NCI-H774 (cell line): ENCODE results near the gene ELANE.
"Not testable (repeated sequence)": the region's sequence is repeated elsewhere in the genome, so short reads cannot be mapped to it uniquely, and the experiment has no call there.

Experiments
- DNase-seq: peaks from one replicate; lab custom pipeline; 2025; lab: John Stamatoyannopoulos, UW

ELANE gene

DNA sequence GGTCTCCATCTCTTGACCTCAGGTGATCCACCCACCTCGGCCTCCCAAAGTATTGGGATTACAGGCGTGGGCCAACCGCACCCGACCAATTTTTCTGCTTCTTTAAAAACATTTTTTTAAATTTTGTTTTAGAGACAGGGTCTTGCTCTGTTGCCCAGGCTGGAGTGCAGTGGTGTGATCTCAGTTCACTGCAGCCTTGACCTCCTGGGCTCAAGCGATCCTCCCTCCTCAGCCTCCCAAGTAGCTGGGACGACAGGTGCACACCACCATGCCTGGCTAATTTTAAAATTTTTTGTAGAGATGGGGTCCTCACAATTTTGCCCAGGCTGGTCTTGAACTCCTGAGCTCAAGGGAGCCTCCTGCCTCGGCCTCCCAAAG, 9.3 kb upstream of the ELANE start:
- DNase-seq: not testable (repeated sequence)

- peak; percentile 9 for DNase-seq
These were observed 8.8 kb upstream of the ELANE start for GRCh38 chr19:843180-843835.

GRCh38 chr19:843836-844545, 8.1 kb upstream of the ELANE start:
- DNase-seq: no peak

DNA sequence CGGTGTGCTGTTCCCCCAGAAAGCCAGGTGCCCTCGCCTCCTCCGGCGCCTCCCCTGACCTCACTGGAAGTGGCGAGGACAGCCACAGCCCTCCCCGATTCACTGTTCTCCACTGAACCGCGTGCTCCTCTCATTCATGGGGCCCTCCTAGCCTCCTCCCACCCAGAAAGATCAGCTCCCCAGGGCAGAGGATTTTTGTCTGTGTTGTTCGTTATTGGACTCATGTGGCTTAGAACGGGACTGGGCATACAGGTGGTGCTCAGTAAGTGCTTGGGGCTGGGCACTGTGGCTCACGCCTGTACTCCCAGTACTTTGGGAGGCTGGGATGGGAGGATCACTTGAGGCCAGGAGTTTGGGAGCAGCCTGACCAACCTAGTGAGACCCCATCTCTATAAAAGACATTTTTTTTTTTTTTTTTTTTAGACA, 7.5 kb upstream of the ELANE start:
- no peak for DNase-seq

GRCh38 chr19:845707-846521, 6.2 kb upstream of the ELANE start:
- DNase-seq: no peak

- DNase-seq: no peak
These were observed 3.6 kb upstream of the ELANE start for GRCh38 chr19:848386-848921.

- DNase-seq: not testable (repeated sequence)
These were observed 2.9 kb upstream of the ELANE start for GRCh38 chr19:849195-849594.

DNA sequence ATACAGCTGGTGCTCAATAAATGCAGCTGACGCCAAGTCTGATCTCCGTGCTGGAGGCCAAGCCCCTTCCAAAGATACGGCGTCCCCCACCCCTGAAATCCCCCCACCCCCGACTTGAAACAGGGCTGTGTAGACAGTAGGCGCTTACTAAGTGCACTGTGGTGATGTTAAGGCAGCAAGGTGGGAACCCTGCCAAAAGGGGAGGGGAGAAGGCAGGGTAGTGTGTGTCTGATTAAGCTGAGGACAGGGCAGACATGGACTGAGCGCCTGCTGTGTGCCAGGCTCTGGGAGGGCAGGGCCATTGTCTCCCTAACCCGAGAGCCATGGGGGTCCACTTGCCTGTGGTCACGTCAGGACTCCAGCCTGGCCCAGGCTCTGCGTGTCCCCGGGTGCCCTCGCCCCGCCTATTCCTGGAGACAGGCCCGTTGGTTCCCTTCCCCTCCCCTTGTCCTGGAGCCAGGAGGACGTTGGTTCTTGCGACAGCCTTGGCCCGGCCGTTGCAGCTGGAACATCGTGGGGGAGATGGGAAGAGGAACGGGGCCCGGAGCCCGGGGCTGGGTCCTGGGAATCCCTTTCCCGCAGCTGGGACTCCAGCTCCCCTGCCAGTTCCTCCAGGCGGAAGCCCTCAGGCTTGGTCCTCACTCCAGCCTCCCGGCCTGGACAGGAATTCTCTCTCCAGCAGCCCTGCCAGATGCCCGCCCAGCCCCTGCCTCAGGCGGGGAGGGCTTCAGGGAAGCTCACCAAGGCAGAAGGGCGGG, 1.7 kb upstream of the ELANE start:
- peak; percentile 79 for DNase-seq

DNA sequence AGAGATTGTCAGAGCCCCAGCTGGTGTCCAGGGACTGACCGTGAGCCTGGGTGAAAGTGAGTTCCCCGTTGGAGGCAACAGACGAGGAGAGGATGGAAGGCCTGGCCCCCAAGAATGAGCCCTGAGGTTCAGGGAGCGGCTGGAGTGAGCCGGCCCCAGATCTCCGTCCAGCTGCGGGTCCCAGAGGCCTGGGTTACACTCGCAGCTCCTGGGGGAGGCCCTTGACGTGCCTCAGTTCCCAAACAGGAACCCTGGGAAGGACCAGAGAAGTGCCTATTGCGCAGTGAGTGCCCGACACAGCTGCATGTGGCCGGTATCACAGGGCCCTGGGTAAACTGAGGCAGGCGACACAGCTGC, 1.1 kb upstream of the ELANE start:
- DNase-seq: no peak

DNA sequence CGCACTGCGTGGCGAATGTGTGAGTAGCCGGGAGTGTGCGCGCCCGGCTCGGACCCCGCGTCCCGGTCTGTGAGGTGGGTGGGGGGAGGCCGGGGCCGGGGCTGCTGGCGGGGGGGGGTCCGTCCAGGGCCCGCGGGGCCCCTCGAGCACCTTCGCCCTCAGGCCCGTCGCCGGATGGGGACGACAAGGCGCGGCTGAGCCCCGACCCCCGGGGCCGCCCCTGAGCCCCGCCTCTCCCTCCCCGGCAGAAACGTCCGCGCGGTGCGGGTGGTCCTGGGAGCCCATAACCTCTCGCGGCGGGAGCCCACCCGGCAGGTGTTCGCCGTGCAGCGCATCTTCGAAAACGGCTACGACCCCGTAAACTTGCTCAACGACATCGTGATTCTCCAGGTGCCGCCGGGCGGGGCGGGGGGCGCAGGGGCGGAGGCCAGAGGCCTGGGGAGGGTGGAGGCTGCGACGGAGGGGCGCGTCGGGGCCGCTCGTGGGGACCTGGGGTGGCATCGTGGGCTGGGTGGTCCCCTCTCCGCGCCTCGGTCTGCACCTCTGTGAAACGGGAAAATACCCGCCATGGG, 997 bp downstream of the ELANE start:
- DNase-seq: no peak

- DNase-seq: not testable (repeated sequence)
These were observed 1.6 kb downstream of the ELANE start for GRCh38 chr19:853614-854220.

DNA sequence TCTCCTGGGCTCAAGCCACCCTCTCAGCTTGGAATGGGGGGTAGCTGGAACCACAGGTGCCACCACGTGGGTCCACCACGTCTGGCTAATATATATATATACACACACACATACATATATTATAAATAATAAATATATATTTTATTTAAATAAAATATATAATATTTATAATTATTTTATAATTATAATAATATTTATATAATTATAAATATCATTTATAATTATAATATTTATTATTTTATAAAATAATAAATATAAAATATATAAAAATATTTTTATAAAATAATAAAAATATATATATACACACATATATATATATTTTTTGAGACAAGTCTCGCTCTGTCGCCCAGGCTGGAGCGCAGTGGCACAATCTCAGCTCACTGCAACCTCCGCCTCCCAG, 2.4 kb downstream of the ELANE start:
- no peak for DNase-seq

- no peak for DNase-seq
These were observed 3.0 kb downstream of the ELANE start for GRCh38 chr19:855142-855541.

DNA sequence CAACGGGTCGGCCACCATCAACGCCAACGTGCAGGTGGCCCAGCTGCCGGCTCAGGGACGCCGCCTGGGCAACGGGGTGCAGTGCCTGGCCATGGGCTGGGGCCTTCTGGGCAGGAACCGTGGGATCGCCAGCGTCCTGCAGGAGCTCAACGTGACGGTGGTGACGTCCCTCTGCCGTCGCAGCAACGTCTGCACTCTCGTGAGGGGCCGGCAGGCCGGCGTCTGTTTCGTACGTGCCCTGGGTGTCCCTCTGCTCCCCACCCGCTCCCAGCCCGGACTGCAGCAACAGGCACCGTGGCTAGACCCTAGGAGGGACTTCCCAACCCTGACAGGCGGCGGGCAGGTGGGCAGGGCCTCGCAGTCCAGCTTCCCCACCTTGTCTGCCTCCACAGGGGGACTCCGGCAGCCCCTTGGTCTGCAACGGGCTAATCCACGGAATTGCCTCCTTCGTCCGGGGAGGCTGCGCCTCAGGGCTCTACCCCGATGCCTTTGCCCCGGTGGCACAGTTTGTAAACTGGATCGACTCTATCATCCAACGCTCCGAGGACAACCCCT, 3.5 kb downstream of the ELANE start:
- DNase-seq: no peak

- no peak for DNase-seq
These were observed 6.2 kb downstream of the ELANE start for GRCh38 chr19:858284-858683.

GRCh38 chr19:858868-859843, 7.1 kb downstream of the ELANE start, which contains the start of gene CFD:
Gene CFD, plus strand, starts transcription at chr19:859664. Its CDS starts 26 bp downstream, at chr19:859690.
- DNase-seq: no peak

DNA sequence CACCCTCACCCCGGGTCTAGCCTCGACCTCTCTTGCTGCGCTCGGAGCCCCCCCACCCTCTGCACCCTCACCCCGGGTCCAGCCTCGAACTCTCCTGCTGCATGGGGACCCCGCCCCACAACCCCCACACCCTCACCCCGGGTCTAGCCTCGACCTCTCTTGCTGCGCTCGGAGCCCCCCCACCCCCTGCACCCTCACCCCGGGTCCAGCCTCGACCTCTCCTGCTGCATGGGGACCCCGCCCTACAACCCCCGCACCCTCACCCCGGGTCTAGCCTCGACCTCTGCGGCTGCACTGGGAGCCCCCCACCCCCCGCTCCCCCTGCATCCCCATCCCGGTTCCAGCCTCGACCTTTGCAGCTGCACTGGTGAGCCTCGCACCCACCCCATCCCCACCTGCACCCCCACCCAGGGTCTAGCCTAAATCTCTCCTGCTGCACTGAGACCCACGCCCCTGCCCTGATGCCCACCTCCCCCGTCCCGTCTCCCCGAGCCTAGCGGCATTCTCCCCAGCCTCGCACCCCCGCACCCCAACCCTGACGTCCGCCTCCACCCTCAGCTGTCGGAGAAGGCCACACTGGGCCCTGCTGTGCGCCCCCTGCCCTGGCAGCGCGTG, 9.1 kb downstream of the ELANE start:
- DNase-seq: no peak

DNA sequence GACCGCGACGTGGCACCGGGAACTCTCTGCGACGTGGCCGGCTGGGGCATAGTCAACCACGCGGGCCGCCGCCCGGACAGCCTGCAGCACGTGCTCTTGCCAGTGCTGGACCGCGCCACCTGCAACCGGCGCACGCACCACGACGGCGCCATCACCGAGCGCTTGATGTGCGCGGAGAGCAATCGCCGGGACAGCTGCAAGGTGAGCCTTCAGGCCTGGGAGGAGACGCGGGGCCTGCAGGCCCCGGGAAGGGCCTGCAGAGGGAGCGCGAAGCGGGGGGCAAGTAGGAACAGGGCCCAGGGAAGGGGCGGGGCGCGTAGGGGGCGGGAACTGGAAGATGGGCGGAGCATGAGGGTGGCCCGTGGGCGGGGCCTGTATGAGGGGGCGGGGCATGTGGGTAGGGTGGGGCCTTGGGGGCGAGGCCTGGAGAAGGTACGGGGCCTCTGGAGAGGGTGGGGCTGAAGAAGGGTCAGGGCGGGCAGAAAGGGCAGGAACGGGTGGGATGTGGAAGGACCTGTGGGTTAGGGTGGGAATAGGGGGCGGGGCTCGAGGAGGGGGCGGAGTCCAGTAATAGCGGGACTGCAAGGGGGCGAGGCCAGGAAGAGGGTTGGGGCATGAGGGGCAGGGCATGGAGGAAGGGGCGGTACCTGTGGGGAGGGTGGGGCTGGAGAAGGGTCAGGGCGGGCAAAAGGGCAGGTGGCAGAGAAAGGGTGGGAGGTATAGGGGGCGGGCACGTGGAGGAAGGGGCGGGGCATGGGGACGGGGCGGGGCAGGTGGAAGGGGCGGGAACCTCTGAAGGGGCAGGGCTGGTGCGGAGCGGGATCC, 9.9 kb downstream of the ELANE start:
- peak; percentile 64 for DNase-seq
